WTC11 (cell line): Measurements from ENCODE around the gene ADGRL3. TPM values are rescaled to one million over a fixed set of nuclear protein-coding genes. Genes with fewer than 3 reads are reported as not detected.

Experiments
- ATAC-seq: fragments of 200-7000 bp; cut with Tn5 transposase; 2 replicates; pipeline ENCODE4 v1.10.0; 2021; ENCODE audit warnings: mild to moderate bottlenecking, moderate library complexity
- CTCF ChIA-PET: fragments of 300-600 bp; sonication (Branson Sonifier 250); formaldehyde crosslinking; loops from one replicate; lab custom pipeline; 2021; ENCODE audit warnings: antibody characterized with exemption; lab: Charles Lee
- POLR2A ChIA-PET: fragments of 350-600 bp; sonication (Branson Sonifier 250); formaldehyde crosslinking; loops from one replicate; lab custom pipeline; 2021; ENCODE audit warnings: antibody characterized with exemption; lab: Charles Lee
- DNase-seq: peaks from one replicate; pipeline ENCODE4 v3.0.0; 2021; ENCODE audit warnings: low spot score
- H3K27ac Mint-ChIP-seq: 2 replicates; pipeline ENCODE4 v1.8.0; 2021; ENCODE audit warnings: mixed read lengths
- H3K27me3 Mint-ChIP-seq: 2 replicates; pipeline ENCODE4 v1.8.0; 2021; ENCODE audit warnings: low read depth, mild to moderate bottlenecking, moderate library complexity, mixed read lengths
- H3K36me3 Mint-ChIP-seq: 2 replicates; pipeline ENCODE4 v1.8.0; 2021; ENCODE audit warnings: mixed read lengths
- H3K4me1 Mint-ChIP-seq: 2 replicates; pipeline ENCODE4 v1.8.0; 2022; ENCODE audit warnings: mixed read lengths
- H3K4me3 Mint-ChIP-seq: 2 replicates; pipeline ENCODE4 v1.8.0; 2021; ENCODE audit warnings: mild to moderate bottlenecking, moderate library complexity, mixed read lengths
- H3K9me3 Mint-ChIP-seq: 2 replicates; pipeline ENCODE4 v1.8.0; 2021; ENCODE audit warnings: mixed read lengths
- ATF1 ChIP-seq: sonication (generic); formaldehyde crosslinking; IDR thresholded peaks from 2 replicates; pipeline ENCODE4 v1.8.1; 2023; ENCODE audit warnings: mild to moderate bottlenecking, moderate library complexity, missing genetic modification reagents
- ATF3 ChIP-seq: sonication (generic); formaldehyde crosslinking; conservative IDR thresholded peaks from 2 replicates; pipeline ENCODE4 v1.8.1; 2022; ENCODE audit warnings: mild to moderate bottlenecking, missing genetic modification reagents
- CREB1 ChIP-seq: sonication (generic); formaldehyde crosslinking; IDR thresholded peaks from 2 replicates; pipeline ENCODE4 v1.8.0; 2023; ENCODE audit warnings: mild to moderate bottlenecking, missing genetic modification reagents
- EMX1 ChIP-seq: fragments of 250-450 bp; sonication (Bioruptor Pico); IDR thresholded peaks from 2 replicates; pipeline ENCODE4 v1.8.0; 2021; ENCODE audit warnings: mild to moderate bottlenecking
- FOXJ3 ChIP-seq: sonication (generic); formaldehyde crosslinking; IDR thresholded peaks from 2 replicates; pipeline ENCODE4 v1.9.0; 2021; ENCODE audit warnings: missing genetic modification reagents, mild to moderate bottlenecking, borderline replicate concordance
- GRHL2 ChIP-seq: fragments of 250-450 bp; sonication (Bioruptor Pico); IDR thresholded peaks from 2 replicates; pipeline ENCODE4 v1.8.0; 2022; ENCODE audit warnings: mild to moderate bottlenecking, moderate library complexity; ENCODE audit not compliant: insufficient replicate concordance, severe bottlenecking
- HMGA2 ChIP-seq: fragments of 250-450 bp; sonication (Bioruptor Pico); IDR thresholded peaks from 2 replicates; pipeline ENCODE4 v1.4.0; 2021; ENCODE audit warnings: mild to moderate bottlenecking, moderate library complexity
- MAX ChIP-seq: sonication (generic); formaldehyde crosslinking; IDR thresholded peaks from 2 replicates; pipeline ENCODE4 v1.8.0; 2022; ENCODE audit warnings: mild to moderate bottlenecking, missing genetic modification reagents
- MXD4 ChIP-seq: fragments of 250-450 bp; sonication (Bioruptor Pico); IDR thresholded peaks from 2 replicates; pipeline ENCODE4 v1.8.0; 2021; ENCODE audit warnings: mild to moderate bottlenecking, moderate library complexity, borderline replicate concordance
- NFATC4 ChIP-seq: fragments of 250-450 bp; sonication (Bioruptor Pico); IDR thresholded peaks from 2 replicates; pipeline ENCODE4 v1.9.0; 2021; ENCODE audit warnings: mild to moderate bottlenecking
- PRDM15 ChIP-seq: sonication (generic); formaldehyde crosslinking; IDR thresholded peaks from 2 replicates; pipeline ENCODE4 v1.8.0; 2022; ENCODE audit warnings: missing genetic modification reagents
- RORB ChIP-seq: fragments of 250-450 bp; sonication (Bioruptor Pico); IDR thresholded peaks from 2 replicates; pipeline ENCODE4 v1.9.0; 2021; ENCODE audit warnings: mild to moderate bottlenecking
- SMAD3 ChIP-seq: sonication (generic); formaldehyde crosslinking; IDR thresholded peaks from 2 replicates; pipeline ENCODE4 v1.8.0; 2022; ENCODE audit warnings: missing genetic modification reagents, mild to moderate bottlenecking, borderline replicate concordance
- SP1 ChIP-seq: sonication (generic); formaldehyde crosslinking; conservative IDR thresholded peaks from 2 replicates; pipeline ENCODE4 v1.8.1; 2022; ENCODE audit warnings: missing genetic modification reagents
- TEAD1 ChIP-seq: sonication (generic); formaldehyde crosslinking; IDR thresholded peaks from 2 replicates; pipeline ENCODE4 v1.8.0; 2022; ENCODE audit warnings: mild to moderate bottlenecking, missing genetic modification reagents
- ZBTB21 ChIP-seq: sonication (generic); formaldehyde crosslinking; IDR thresholded peaks from 2 replicates; pipeline ENCODE4 v1.8.1; 2023; ENCODE audit warnings: mild to moderate bottlenecking, missing genetic modification reagents, borderline replicate concordance
- ZNF121 ChIP-seq: sonication (generic); formaldehyde crosslinking; IDR thresholded peaks from 2 replicates; pipeline ENCODE4 v1.8.0; 2023; ENCODE audit warnings: missing genetic modification reagents
- ZNF263 ChIP-seq: sonication (generic); formaldehyde crosslinking; IDR thresholded peaks from 2 replicates; pipeline ENCODE4 v1.8.1; 2022; ENCODE audit warnings: low read depth, mild to moderate bottlenecking, moderate library complexity, missing genetic modification reagents
- ZNF317 ChIP-seq: sonication (generic); formaldehyde crosslinking; IDR thresholded peaks from 2 replicates; pipeline ENCODE4 v1.8.1; 2023; ENCODE audit warnings: low read depth, mild to moderate bottlenecking, moderate library complexity, missing genetic modification reagents, borderline replicate concordance
- total RNA-seq: library from RNA; stranded (reverse); gene quantifications from 3 replicates; pipeline ENCODE4 v1.2.3, GENCODE V29; 2021
- TF ChIP-seq, protein P1 (sequence below): sonication (generic); formaldehyde crosslinking; IDR thresholded peaks from 2 replicates; pipeline ENCODE4 v1.8.1; 2023; ENCODE audit warnings: mild to moderate bottlenecking, missing genetic modification reagents, moderate library complexity
- TF ChIP-seq, protein P2 (sequence below): sonication (generic); formaldehyde crosslinking; IDR thresholded peaks from 2 replicates; pipeline ENCODE4 v1.8.0; 2023; ENCODE audit warnings: missing genetic modification reagents, mild to moderate bottlenecking, borderline replicate concordance
- TF ChIP-seq, protein P3 (sequence below): fragments of 250-450 bp; sonication (Bioruptor Pico); IDR thresholded peaks from 2 replicates; pipeline ENCODE4 v2.1.2; 2022; ENCODE audit warnings: mild to moderate bottlenecking, moderate library complexity
- TF ChIP-seq, protein P4 (sequence below): sonication (generic); formaldehyde crosslinking; IDR thresholded peaks from 2 replicates; pipeline ENCODE4 v1.8.1; 2022; ENCODE audit warnings: missing genetic modification reagents, borderline replicate concordance

ADGRL3 gene
- total RNA-seq, 1 experiment from 2014 or later: 8.7 TPM

DNA sequence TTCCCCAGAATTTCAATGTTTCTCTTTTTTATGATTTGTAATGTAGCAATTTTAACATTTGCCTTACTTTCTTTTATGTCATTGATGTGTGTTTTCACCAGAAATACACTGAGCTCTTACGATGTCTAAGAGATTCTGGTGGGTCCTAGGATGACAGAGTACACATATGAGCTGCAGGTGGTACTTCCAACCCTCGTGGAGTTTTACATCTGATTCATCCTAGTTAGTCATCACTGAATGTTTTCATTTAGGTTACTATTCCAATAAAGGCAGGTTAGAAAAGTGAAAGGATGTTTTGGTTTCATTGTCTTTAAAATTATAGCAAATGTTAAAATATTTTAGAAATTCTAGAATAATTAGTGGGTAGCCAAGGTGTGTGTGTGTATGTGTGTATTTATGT lies 605.9 kb downstream of the ADGRL3 start (continued):
- no peak for TF ChIP-seq PRDM15 (CRISPR knock-in tag)

GRCh38 chr4:61812171-61812570 lies 612.0 kb downstream of the ADGRL3 start:
- ChIA-PET CTCF (no interaction called here), POLR2A (no interaction called here)
- no peak for DNase-seq
- no peak for ATAC-seq
- Mint-ChIP-seq H3K9me3 (no peaks in the 10 kb centered on the region), H3K4me1 (peaks cover 6% of the 10 kb centered on the region), H3K27ac (no peak overlapping the region), H3K36me3 (no peaks in the 10 kb centered on the region), H3K4me3 (no peak overlapping the region), H3K27me3 (no peaks in the 10 kb centered on the region)
- TF ChIP-seq MXD4 (CRISPR knock-in tag) (no peak), RORB (CRISPR knock-in tag) (no peak), ATF3 (CRISPR knock-in tag) (no peak), FOXJ3 (CRISPR knock-in tag) (no peak), SMAD3 (CRISPR knock-in tag) (no peak), EMX1 (CRISPR knock-in tag) (no peak), CREB1 (CRISPR knock-in tag) (no peak), HMGA2 (CRISPR knock-in tag) (no peak), SP1 (CRISPR knock-in tag) (no peak)
- TF ChIP-seq, protein P1, sequence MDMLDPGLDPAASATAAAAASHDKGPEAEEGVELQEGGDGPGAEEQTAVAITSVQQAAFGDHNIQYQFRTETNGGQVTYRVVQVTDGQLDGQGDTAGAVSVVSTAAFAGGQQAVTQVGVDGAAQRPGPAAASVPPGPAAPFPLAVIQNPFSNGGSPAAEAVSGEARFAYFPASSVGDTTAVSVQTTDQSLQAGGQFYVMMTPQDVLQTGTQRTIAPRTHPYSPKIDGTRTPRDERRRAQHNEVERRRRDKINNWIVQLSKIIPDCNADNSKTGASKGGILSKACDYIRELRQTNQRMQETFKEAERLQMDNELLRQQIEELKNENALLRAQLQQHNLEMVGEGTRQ: no peak
- TF ChIP-seq, protein P2, sequence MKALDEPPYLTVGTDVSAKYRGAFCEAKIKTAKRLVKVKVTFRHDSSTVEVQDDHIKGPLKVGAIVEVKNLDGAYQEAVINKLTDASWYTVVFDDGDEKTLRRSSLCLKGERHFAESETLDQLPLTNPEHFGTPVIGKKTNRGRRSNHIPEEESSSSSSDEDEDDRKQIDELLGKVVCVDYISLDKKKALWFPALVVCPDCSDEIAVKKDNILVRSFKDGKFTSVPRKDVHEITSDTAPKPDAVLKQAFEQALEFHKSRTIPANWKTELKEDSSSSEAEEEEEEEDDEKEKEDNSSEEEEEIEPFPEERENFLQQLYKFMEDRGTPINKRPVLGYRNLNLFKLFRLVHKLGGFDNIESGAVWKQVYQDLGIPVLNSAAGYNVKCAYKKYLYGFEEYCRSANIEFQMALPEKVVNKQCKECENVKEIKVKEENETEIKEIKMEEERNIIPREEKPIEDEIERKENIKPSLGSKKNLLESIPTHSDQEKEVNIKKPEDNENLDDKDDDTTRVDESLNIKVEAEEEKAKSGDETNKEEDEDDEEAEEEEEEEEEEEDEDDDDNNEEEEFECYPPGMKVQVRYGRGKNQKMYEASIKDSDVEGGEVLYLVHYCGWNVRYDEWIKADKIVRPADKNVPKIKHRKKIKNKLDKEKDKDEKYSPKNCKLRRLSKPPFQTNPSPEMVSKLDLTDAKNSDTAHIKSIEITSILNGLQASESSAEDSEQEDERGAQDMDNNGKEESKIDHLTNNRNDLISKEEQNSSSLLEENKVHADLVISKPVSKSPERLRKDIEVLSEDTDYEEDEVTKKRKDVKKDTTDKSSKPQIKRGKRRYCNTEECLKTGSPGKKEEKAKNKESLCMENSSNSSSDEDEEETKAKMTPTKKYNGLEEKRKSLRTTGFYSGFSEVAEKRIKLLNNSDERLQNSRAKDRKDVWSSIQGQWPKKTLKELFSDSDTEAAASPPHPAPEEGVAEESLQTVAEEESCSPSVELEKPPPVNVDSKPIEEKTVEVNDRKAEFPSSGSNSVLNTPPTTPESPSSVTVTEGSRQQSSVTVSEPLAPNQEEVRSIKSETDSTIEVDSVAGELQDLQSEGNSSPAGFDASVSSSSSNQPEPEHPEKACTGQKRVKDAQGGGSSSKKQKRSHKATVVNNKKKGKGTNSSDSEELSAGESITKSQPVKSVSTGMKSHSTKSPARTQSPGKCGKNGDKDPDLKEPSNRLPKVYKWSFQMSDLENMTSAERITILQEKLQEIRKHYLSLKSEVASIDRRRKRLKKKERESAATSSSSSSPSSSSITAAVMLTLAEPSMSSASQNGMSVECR: no peak
- TF ChIP-seq, protein P3, sequence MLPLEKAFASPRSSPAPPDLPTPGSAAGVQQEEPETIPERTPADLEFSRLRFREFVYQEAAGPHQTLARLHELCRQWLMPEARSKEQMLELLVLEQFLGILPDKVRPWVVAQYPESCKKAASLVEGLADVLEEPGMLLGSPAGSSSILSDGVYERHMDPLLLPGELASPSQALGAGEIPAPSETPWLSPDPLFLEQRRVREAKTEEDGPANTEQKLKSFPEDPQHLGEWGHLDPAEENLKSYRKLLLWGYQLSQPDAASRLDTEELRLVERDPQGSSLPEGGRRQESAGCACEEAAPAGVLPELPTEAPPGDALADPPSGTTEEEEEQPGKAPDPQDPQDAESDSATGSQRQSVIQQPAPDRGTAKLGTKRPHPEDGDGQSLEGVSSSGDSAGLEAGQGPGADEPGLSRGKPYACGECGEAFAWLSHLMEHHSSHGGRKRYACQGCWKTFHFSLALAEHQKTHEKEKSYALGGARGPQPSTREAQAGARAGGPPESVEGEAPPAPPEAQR (CRISPR knock-in tag): no peak

GRCh38 chr4:61817071-61817470 lies 616.9 kb downstream of the ADGRL3 start:
- DNase-seq: no peak
- H3K4me1 Mint-ChIP-seq: peaks cover 10% of the 10 kb centered on the region
- H3K27me3 Mint-ChIP-seq: no peaks in the 10 kb centered on the region
- POLR2A ChIA-PET: no interaction called here
- H3K36me3 Mint-ChIP-seq: no peaks in the 10 kb centered on the region
- no peak overlapping the region for H3K4me3 Mint-ChIP-seq
- CTCF ChIA-PET: no interaction called here
- no peak for ATAC-seq
- H3K9me3 Mint-ChIP-seq: 0 out of 2 replicates have a peak, but pooled peaks cover 9% of the 10 kb centered on the region
- H3K27ac Mint-ChIP-seq: no peak overlapping the region
- TF ChIP-seq FOXJ3 (CRISPR knock-in tag): no peak
- no peak for TF ChIP-seq TEAD1
- TF ChIP-seq NFATC4: no peak
- TF ChIP-seq MAX (CRISPR knock-in tag): no peak
- TF ChIP-seq ZNF121: no peak
- TF ChIP-seq ZBTB21: no peak
- no peak for TF ChIP-seq GRHL2 (CRISPR knock-in tag)
- TF ChIP-seq ATF1 (CRISPR knock-in tag): no peak
- TF ChIP-seq ZNF317 (CRISPR knock-in tag): no peak
- TF ChIP-seq, protein P4, sequence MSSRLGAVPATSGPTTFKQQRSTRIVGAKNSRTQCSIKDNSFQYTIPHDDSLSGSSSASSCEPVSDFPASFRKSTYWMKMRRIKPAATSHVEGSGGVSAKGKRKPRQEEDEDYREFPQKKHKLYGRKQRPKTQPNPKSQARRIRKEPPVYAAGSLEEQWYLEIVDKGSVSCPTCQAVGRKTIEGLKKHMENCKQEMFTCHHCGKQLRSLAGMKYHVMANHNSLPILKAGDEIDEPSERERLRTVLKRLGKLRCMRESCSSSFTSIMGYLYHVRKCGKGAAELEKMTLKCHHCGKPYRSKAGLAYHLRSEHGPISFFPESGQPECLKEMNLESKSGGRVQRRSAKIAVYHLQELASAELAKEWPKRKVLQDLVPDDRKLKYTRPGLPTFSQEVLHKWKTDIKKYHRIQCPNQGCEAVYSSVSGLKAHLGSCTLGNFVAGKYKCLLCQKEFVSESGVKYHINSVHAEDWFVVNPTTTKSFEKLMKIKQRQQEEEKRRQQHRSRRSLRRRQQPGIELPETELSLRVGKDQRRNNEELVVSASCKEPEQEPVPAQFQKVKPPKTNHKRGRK (CRISPR knock-in tag): no peak
- TF ChIP-seq ZNF263: no peak
